ENCODE measurements around the gene IFI44. TPM values are rescaled to one million over a fixed set of nuclear protein-coding genes. Genes with fewer than 3 reads are reported as not detected.

The IFI44 gene
- total and polyA plus RNA-seq, 7 donors, result 3.3 to 6.8 (median 4.3) TPM

DNA sequence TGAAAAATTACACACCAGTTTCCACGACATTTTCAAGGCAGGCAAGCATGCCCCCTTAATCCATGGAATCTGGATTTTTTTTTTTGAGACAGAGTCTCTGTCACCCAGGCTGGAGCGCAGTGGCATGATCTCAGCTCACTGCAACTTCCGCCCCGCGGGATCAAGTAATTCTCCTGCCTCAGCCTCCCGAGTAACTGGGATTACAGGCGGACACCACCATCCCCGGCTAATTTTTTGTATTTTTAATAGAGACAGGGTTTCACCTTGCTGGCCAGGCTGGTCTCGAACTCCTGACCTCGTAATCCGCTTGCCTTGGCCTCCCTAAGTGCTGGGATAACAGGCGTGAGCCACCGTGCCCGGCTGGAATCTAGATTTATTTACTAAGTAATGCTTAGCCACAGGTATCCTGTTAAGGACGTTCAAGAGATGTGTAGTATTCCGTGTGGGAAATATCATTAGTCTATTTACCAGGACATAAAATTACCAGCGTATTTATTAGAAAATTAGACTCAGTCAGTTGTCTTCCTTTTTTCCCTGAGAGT, 2.5 kb downstream of the IFI44 start:
- 77 to 81% (median 79%) methylated on average over 17 of the region's 17 CpGs for WGBS, 3 donors
- TF ChIP-seq, protein P1, sequence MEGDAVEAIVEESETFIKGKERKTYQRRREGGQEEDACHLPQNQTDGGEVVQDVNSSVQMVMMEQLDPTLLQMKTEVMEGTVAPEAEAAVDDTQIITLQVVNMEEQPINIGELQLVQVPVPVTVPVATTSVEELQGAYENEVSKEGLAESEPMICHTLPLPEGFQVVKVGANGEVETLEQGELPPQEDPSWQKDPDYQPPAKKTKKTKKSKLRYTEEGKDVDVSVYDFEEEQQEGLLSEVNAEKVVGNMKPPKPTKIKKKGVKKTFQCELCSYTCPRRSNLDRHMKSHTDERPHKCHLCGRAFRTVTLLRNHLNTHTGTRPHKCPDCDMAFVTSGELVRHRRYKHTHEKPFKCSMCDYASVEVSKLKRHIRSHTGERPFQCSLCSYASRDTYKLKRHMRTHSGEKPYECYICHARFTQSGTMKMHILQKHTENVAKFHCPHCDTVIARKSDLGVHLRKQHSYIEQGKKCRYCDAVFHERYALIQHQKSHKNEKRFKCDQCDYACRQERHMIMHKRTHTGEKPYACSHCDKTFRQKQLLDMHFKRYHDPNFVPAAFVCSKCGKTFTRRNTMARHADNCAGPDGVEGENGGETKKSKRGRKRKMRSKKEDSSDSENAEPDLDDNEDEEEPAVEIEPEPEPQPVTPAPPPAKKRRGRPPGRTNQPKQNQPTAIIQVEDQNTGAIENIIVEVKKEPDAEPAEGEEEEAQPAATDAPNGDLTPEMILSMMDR (IDR thresholded peaks at IDR 0.05), result no peak
- no peak for DNase-seq
- peak overlapping the region; percentile 54 for H3K27ac ChIP-seq
- peak overlapping the region; percentile 59 for H3K4me3 ChIP-seq
- no peaks in the 10 kb centered on the region for H3K9me3 ChIP-seq
- H3K4me1 ChIP-seq, result no peaks in the 10 kb centered on the region
- ATAC-seq, result no peak
- no peaks in the 10 kb centered on the region for H3K36me3 ChIP-seq (ENCODE audit: insufficient read depth in 1 of 2, low read depth in 1 of 2)
- intact Hi-C loops (cut with DNase I), result no loop called here
- H3K27me3 ChIP-seq (ENCODE audit: insufficient read depth in 3 of 3, low read length in 2 of 3), result no peaks in the 10 kb centered on the region

- intact Hi-C loops (cut with DNase I), result no loop called here
- H3K27ac ChIP-seq, result no peak overlapping the region
- ATAC-seq (no peak), DNase-seq (no peak)
- 98 to 100% (median 100%) methylated on average over 1 of the region's 1 CpG for WGBS, 3 donors
- TF ChIP-seq, protein P1 (IDR thresholded peaks at IDR 0.05), result no peak
- no peak overlapping the region for H3K4me3 ChIP-seq
- peaks cover 0 to 26% of the 10 kb centered on the region in 2 donors for H3K36me3 ChIP-seq (ENCODE audit: insufficient read depth in 1 of 2, low read depth in 1 of 2)
- H3K4me1 ChIP-seq, result no peaks in the 10 kb centered on the region
- H3K9me3 ChIP-seq, result no peaks in the 10 kb centered on the region
- no peaks in the 10 kb centered on the region for H3K27me3 ChIP-seq (ENCODE audit: insufficient read depth in 3 of 3, low read length in 2 of 3)
These were observed 9.3 kb downstream of the IFI44 start for GRCh38 chr1:78658901-78659300.

GRCh38 chr1:78663923-78664322, 14.3 kb downstream of the IFI44 start:
- H3K27me3 ChIP-seq (ENCODE audit: insufficient read depth in 3 of 3, low read length in 2 of 3), result no peaks in the 10 kb centered on the region
- no peaks in the 10 kb centered on the region for H3K9me3 ChIP-seq
- TF ChIP-seq, protein P1 (IDR thresholded peaks at IDR 0.05), result no peak
- WGBS, 3 donors, result 86 to 87% (median 86%) methylated on average over 2 of the region's 2 CpGs
- H3K36me3 ChIP-seq (ENCODE audit: insufficient read depth in 1 of 2, low read depth in 1 of 2), result peaks cover 0 to 18% of the 10 kb centered on the region in 2 donors
- no peak for ATAC-seq
- no peak overlapping the region for H3K4me3 ChIP-seq
- intact Hi-C loops (cut with DNase I), result no loop called here
- H3K27ac ChIP-seq, result no peak overlapping the region
- no peak for DNase-seq
- H3K4me1 ChIP-seq, result no peaks in the 10 kb centered on the region

GRCh38 chr1:78664763-78665162, 15.1 kb downstream of the IFI44 start:
- no peak for DNase-seq
- Histone ChIP-seq H3K36me3 (ENCODE audit: insufficient read depth in 1 of 2, low read depth in 1 of 2) (peaks cover 0 to 16% of the 10 kb centered on the region in 2 donors), H3K4me1 (no peaks in the 10 kb centered on the region), H3K9me3 (no peaks in the 10 kb centered on the region), H3K27ac (no peak overlapping the region), H3K27me3 (ENCODE audit: insufficient read depth in 3 of 3, low read length in 2 of 3) (no peaks in the 10 kb centered on the region), H3K4me3 (no peak overlapping the region)
- WGBS, 3 donors, result 92 to 96% (median 95%) methylated on average over 1 of the region's 1 CpG
- TF ChIP-seq, protein P1 (IDR thresholded peaks at IDR 0.05), result no peak
- no peak for ATAC-seq
- intact Hi-C loops (cut with DNase I), result no loop called here

- TF ChIP-seq, protein P1 (IDR thresholded peaks at IDR 0.05), result no peak
- intact Hi-C loops (cut with DNase I), result no loop called here
- 78 to 84% (median 84%) methylated on average over 6 of the region's 6 CpGs for WGBS, 3 donors
- H3K27ac ChIP-seq, result no peak overlapping the region
- H3K4me3 ChIP-seq, result no peak overlapping the region
- no peak for DNase-seq
- H3K27me3 ChIP-seq (ENCODE audit: insufficient read depth in 3 of 3, low read length in 2 of 3), result no peaks in the 10 kb centered on the region
- ATAC-seq, result no peak
- H3K4me1 ChIP-seq, result no peaks in the 10 kb centered on the region
- peaks cover 0 to 8% of the 10 kb centered on the region in 2 donors for H3K36me3 ChIP-seq (ENCODE audit: insufficient read depth in 1 of 2, low read depth in 1 of 2)
- no peaks in the 10 kb centered on the region for H3K9me3 ChIP-seq
These were observed 16.2 kb downstream of the IFI44 start for GRCh38 chr1:78665809-78666208.
